ENCODE measurements around the gene CSAD.
"Not testable (repeated sequence)": the region's sequence is repeated elsewhere in the genome, so short reads cannot be mapped to it uniquely, and the experiment has no call there.

The CSAD gene

GRCh38 chr12:53145383-53146260 lies 35.1 kb downstream of the CSAD start:
- no peak for DNase-seq (ENCODE audit: low read depth in 2 of 2)

DNA sequence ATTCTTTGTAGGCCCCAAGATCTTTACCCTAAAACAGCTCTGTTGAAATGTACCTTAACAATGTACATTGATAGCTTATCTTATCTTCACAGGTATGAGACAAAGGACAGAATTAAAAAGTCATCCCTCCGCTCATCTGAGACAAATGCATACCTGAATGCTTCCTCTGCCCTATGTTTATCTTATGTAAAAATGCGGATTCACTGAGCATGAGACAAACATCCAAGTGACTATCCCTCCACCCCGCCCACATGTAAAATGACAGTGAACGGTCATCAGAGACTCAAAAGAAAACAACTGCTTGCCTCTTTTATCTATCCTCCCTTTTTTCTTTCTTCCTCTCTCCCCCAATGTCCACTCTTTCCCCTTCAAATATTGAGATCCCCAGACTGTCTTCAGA lies 37.4 kb downstream of the CSAD start:
- DNase-seq (ENCODE audit: low read depth in 2 of 2), result no peak

DNA sequence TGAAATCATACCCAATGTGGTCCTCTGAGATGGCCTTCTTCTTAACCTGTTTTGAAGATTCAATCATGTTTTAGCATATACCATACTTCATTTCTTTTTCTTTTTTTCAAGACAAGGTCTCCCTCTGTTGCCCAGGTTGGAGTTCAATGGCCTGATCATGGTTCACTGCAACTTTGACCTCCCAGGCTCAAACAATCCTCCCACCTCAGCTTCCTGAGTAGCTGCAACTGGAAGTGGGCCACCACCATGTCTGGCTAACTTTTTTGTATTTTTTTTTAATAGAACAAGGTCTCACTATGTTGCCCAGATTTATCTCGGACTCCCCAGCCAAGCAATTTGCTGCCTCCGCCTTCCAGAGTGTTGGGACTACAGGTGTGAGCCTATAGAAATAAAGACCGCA lies 47.0 kb downstream of the CSAD start:
- DNase-seq (ENCODE audit: low read depth in 2 of 2), result no peak

DNA sequence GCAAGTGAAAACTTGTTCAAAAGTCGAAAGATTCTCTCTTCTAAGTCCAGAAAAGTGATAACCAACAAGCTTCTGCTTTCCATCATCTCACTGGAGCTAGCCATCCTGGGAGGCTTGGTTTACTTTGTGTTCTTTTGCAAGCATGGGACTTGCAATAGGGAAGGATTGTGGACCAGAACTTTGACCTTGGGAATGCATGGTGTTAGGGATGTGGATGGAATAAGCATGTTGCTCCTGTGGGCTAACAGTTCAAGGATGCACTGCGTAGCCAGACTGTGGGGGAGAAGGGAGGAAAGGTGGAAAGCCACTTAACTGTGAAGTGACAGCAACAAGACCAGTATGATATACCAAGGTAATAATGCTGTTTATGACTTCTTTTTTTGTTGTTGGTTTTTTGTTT lies 48.9 kb downstream of the CSAD start:
- no peak for DNase-seq (ENCODE audit: low read depth in 2 of 2)

GRCh38 chr12:53128780-53129569 lies 51.8 kb downstream of the CSAD start:
- no peak for DNase-seq (ENCODE audit: low read depth in 2 of 2)

- DNase-seq (ENCODE audit: low read depth in 2 of 2), result no peak
Measured at GRCh38 chr12:53127169-53127568, 53.6 kb downstream of the CSAD start.

- no peak for DNase-seq (ENCODE audit: low read depth in 2 of 2)
Measured at GRCh38 chr12:53124352-53124723, 56.4 kb downstream of the CSAD start.

- no peak for DNase-seq (ENCODE audit: low read depth in 2 of 2)
Measured at GRCh38 chr12:53123578-53124351, 57.0 kb downstream of the CSAD start.

DNA sequence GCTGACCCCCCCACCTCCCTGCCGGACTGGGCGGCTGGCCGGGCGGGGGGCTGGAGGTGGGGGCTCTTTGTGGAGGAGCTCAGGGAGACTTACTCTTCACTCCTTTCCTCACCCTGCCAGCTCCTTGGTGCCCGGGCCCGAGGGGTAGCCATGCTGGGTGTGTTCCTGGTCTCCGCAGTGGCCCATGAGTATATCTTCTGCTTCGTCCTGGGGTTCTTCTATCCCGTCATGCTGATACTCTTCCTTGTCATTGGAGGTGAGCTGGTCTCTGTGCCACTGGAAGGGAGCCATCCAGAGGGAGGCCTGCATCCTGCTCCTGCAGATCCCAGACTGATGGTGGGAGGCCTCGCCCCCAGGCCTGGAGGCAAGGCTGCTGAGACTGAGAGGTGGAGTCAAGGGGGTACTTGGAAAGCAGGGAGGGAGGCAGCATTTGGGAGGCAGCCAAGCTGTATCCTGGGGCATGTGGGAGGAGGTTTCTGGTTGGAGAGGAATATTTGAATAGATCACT lies 57.7 kb downstream of the CSAD start:
- DNase-seq (ENCODE audit: low read depth in 2 of 2), result no peak

GRCh38 chr12:53120685-53121525 lies 59.8 kb downstream of the CSAD start:
- DNase-seq (ENCODE audit: low read depth in 2 of 2), result no peak

DNA sequence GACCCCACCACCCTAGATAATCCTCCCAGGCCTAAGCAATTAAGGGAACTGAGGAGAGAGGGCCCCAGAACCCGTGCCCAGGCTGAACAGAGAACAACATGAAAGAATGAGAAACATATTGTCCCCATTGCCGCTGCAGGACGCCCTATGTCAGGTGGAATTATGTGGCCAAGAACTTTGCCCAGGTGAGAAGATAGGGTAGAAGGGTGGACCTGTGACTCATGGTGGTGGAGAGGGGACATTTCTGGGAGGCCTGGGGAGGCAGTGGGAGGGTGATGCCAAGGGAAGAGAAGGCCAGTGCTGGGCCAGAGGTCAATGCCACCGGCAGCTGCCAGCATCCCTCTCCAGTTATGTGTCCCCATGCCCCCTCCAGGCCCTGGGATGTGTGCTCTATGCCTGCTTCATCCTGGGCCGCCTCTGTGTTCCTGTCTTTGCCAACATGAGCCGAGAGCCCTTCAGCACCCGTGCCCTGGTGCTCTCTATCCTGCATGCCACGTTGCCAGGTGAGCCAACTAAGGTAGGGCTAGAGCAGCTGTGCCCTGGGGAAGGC lies 61.9 kb downstream of the CSAD start:
- DNase-seq (ENCODE audit: low read depth in 2 of 2), result no peak

DNA sequence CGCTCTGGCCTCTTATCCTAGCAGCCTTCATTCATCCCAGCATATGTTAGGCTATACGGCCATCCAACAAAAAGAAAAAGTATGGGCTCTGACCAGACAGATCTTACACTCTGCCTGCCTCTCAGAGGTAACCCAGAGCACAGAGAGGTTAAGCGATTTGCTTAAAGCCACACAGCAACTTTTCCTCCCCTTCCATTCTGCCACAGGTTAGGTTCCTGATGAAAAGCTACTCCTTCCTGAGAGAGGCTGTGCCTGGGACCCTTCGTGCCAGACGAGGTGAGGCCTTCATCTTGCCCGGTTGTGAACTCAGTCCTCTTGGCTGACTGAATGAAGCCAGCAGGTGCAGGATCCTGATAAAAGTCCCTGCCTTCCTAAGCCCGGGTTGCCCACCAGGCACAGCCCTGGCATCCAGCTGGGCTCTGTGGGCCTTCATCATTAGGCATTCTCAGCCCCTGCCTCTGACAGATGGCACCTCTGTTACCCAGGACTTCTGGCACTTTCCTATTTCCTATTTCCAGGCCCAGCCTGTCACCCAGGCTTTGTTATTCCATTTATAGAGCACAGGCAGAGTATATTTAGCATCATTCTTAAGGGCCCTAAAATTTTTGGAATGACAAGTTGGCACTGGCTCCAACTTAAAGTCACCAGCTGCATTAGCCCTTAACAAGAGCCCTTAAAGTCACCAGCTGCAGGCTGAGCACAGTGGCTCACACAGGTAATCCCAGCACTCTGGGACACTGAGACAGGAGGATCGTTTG lies 64.7 kb downstream of the CSAD start:
- DNase-seq (ENCODE audit: low read depth in 2 of 2), result no peak

DNA sequence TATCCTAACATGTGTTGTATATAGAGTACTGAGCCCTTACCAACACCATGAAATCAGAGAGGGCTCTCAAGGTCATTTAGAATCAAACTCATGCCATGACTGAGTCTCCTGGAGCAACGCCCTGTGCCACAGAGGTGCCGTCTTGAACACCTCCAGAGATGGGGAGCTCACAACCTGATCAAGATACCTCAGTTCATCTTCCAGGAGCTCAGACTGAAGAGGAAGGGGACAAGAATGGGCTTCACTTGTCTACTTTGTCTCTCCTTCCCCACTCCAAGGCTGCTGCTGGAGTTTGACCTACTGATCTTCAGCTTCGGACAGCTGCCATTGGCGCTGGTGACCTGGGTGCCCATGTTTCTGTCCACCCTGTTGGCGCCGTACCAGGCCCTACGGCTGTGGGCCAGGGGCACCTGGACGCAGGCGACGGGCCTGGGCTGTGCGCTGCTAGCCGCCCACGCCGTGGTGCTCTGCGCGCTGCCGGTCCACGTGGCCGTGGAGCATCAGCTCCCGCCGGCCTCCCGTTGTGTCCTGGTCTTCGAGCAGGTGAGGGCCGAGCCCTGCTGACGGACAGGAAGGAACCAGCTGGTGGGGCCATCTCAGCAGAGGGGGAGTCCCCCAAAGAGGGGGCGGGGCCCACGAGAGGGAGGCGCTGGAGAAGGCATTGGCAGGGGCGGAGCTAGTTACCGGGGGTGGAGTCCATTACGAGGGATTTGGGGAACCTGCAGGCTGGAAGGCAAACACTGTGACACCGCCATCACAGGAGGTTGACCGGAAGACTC lies 65.4 kb downstream of the CSAD start:
- DNase-seq (ENCODE audit: low read depth in 2 of 2), result no peak

DNA sequence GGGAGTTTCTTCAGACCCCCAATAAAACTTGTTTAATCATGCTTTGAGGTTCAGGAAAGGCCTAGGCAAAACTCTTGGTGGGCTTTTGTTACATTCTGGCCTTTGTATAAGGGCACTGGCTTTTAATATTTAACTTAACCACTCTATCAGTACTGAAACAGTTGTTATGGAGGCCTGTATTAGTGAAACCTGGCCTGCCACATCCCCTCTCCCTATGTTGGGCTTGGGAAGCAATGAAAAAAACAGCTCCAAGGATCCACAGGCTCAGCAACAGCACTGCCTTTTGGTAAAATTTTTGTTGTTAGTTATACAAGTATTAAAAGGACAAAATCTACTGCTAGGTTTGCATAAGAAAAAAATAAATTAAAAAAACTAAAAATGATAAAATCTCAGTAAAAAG lies 66.8 kb downstream of the CSAD start:
- no peak for DNase-seq (ENCODE audit: low read depth in 2 of 2)

GRCh38 chr12:53113136-53113705 lies 67.5 kb downstream of the CSAD start:
- DNase-seq (ENCODE audit: low read depth in 2 of 2), result no peak

DNA sequence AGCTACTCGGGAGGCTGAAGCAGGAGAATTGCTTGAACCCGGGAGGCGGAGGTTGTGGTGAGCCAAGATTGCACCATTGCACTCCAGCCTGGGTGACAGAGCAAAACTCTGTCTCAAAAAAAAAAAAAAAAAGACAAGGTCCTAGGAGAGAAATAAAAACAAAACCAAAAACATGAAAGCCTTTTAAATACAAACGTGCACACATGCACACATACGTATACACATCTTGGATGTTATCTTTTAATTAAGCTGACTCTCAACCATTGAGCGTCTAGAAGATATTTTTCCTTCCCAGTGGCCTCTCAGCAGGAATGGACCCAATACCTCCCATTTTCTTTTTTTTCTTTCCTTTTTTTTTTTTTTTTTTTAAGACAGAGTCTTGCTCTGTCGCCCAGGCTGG lies 68.3 kb downstream of the CSAD start:
- DNase-seq (ENCODE audit: low read depth in 2 of 2), result not testable (repeated sequence)
